GM12864 (cell line): Measurements from ENCODE around the gene MAPKAP1.

Experiments
- DNase-seq: peaks from one replicate; pipeline ENCODE4 v3.0.0-alpha.2; 2011; ENCODE audit warnings: low read depth
- H3K4me3 ChIP-seq: 2 replicates; pipeline ENCODE4 v1.5.1; 2011; ENCODE audit warnings: mild to moderate bottlenecking, low read depth, low read length, control low read depth
- CTCF ChIP-seq: IDR thresholded peaks from 2 replicates; pipeline ENCODE4 v1.5.1; 2011; ENCODE audit warnings: low read depth, mild to moderate bottlenecking, moderate library complexity, low read length, control low read depth, inconsistent platforms; ENCODE audit errors: missing control alignments

Gene MAPKAP1

GRCh38 chr9:125515983-125516940, 190.7 kb downstream of the MAPKAP1 start:
- no peak for TF ChIP-seq CTCF
- DNase-seq = no peak

GRCh38 chr9:125515281-125515680, 191.7 kb downstream of the MAPKAP1 start:
- no peak for TF ChIP-seq CTCF
- DNase-seq = no peak
- no peak overlapping the region for H3K4me3 ChIP-seq

More at GRCh38 chr9:125515983-125516940, 190.7 kb downstream of the MAPKAP1 start:
- H3K4me3 ChIP-seq = no peak overlapping the region

GRCh38 chr9:125514468-125514867, 192.5 kb downstream of the MAPKAP1 start:
- DNase-seq = no peak
- no peak overlapping the region for H3K4me3 ChIP-seq
- no peak for TF ChIP-seq CTCF

- H3K4me3 ChIP-seq = peak overlapping the region; percentile 15; the same call in 1 of the 2 replicates
- no peak for DNase-seq
- no peak for TF ChIP-seq CTCF
Measured at GRCh38 chr9:125513668-125514413, 193.2 kb downstream of the MAPKAP1 start.

GRCh38 chr9:125513303-125513667, 193.7 kb downstream of the MAPKAP1 start:
- no peak for DNase-seq
- no peak overlapping the region; the same call in 1 of the 2 replicates for H3K4me3 ChIP-seq
- no peak for TF ChIP-seq CTCF

GRCh38 chr9:125511789-125512660, 195.0 kb downstream of the MAPKAP1 start:
- TF ChIP-seq CTCF = no peak
- DNase-seq = no peak
- no peak overlapping the region for H3K4me3 ChIP-seq
